HepG2 (cell line): ENCODE data around the gene WWP2. TPM values are rescaled to one million over a fixed set of nuclear protein-coding genes. Genes with fewer than 3 reads are reported as not detected.

Source experiments
- ATAC-seq: fragments of 200-7000 bp; cut with Tn5 transposase; 3 replicates; pipeline ENCODE4 v1.9.1; 2020; ENCODE audit warnings: mild to moderate bottlenecking, moderate library complexity
- BruUV-seq: library from RNA; stranded (reverse); fragments of 400-500 nt; replicated peaks from 2 replicates; lab custom pipeline; 2021; lab: Mats Ljungman, UMichigan
- CTCF ChIA-PET: fragments of 300-600 bp; formaldehyde crosslinking; extraction: SDS; loops from one replicate; lab custom pipeline; 2021; ENCODE audit warnings: low total read pairs, inconsistent platforms, low intra/inter-chr PET ratio; lab: Yijun Ruan, JAX
- POLR2A ChIA-PET: fragments of 350-600 bp; sonication (Branson Sonifier 250); formaldehyde crosslinking; loops from one replicate; lab custom pipeline; 2020; ENCODE audit warnings: antibody characterized with exemption, inconsistent platforms; lab: Yijun Ruan, JAX
- DNase-seq: peaks from one replicate; pipeline ENCODE4 v3.0.0-alpha.2; 2015; ENCODE audit warnings: low spot score
- FAIRE-seq: peaks from 3 replicates; lab custom pipeline; 2011; peaks lifted over from hg19 to GRCh38; lab: Jason Lieb, UNC
- H2AFZ ChIP-seq: one replicate; pipeline ENCODE4 v1.6.1; 2011; ENCODE audit warnings: low read length, inconsistent platforms
- H3K27ac ChIP-seq: fragments of 300-600 bp; 3 replicates; pipeline ENCODE4 v1.8.0; 2011; ENCODE audit warnings: mixed run types, mild to moderate bottlenecking, mixed read lengths, low read length, inconsistent platforms; ENCODE audit not compliant: insufficient read depth; ENCODE audit errors: extremely low read length
- H3K27me3 ChIP-seq, 2 experiments: fragments of 200-600 bp in 1 of 2; 2 replicates in 1 of 2; 3 replicates in 1 of 2; pipeline versions ENCODE4 v1.6.0 to v1.8.0; 2011; ENCODE audit warnings: low read length in 2 of 2, mild to moderate bottlenecking in 2 of 2, moderate library complexity in 2 of 2, inconsistent platforms in 1 of 2; ENCODE audit not compliant: insufficient read depth in 2 of 2, control insufficient read depth in 1 of 2
- H3K36me3 ChIP-seq, 2 experiments: fragments of 200-600 bp in 1 of 2; replicated peaks in 1 of 2; 2 replicates in 1 of 2; 3 replicates in 1 of 2; pipeline versions ENCODE4 v1.5.1 to v1.8.0; 2011; ENCODE audit warnings: low read length in 2 of 2, inconsistent platforms in 1 of 2; ENCODE audit not compliant: insufficient read depth in 2 of 2, control insufficient read depth in 1 of 2
- H3K4me1 ChIP-seq: 2 replicates; pipeline ENCODE4 v1.5.1; 2012; ENCODE audit warnings: low read length, inconsistent platforms; ENCODE audit not compliant: insufficient read depth
- H3K4me2 ChIP-seq: 2 replicates; pipeline ENCODE4 v1.6.0; 2011; ENCODE audit warnings: low read depth, low read length, inconsistent platforms
- H3K4me3 ChIP-seq, 3 experiments: fragments of 200-600 bp in 1 of 3; sonication (generic), shearing (Covaris generic) in 1 of 3; replicated peaks in 1 of 3; 2 replicates each; pipeline ENCODE4 v1.5.1; 2011 to 2016; ENCODE audit warnings: low read length in 3 of 3, inconsistent platforms in 2 of 3, low read depth in 2 of 3, mild to moderate bottlenecking in 2 of 3, control low read depth in 1 of 3, mixed read lengths in 1 of 3; ENCODE audit not compliant: insufficient read depth in 1 of 3
- H3K79me2 ChIP-seq: one replicate; pipeline ENCODE4 v1.6.1; 2011; ENCODE audit warnings: low read length, inconsistent platforms; ENCODE audit not compliant: insufficient read depth
- H3K9ac ChIP-seq: 2 replicates; pipeline ENCODE4 v1.6.0; 2011; ENCODE audit warnings: mild to moderate bottlenecking, low read depth, low read length, inconsistent platforms; ENCODE audit not compliant: insufficient read depth
- H3K9me3 ChIP-seq: 2 replicates; pipeline ENCODE4 v1.5.1; 2012; ENCODE audit warnings: mild to moderate bottlenecking, low read length
- H4K20me1 ChIP-seq: 2 replicates; pipeline ENCODE4 v1.6.0; 2011; ENCODE audit warnings: inconsistent platforms, mild to moderate bottlenecking, low read length, moderate library complexity; ENCODE audit not compliant: insufficient read depth
- CBFB ChIP-seq: sonication (generic); formaldehyde crosslinking; IDR thresholded peaks from 2 replicates; pipeline ENCODE4 v1.4.0; 2020; ENCODE audit warnings: missing genetic modification reagents
- CBX1 ChIP-seq: IDR thresholded peaks from one replicate; pipeline ENCODE4 v1.6.1; 2016; ENCODE audit warnings: antibody characterized with exemption, low read depth
- DMTF1 ChIP-seq: sonication (generic); formaldehyde crosslinking; IDR thresholded peaks from 2 replicates; pipeline ENCODE4 v1.4.0; 2020; ENCODE audit warnings: mild to moderate bottlenecking, missing genetic modification reagents
- GATAD2A ChIP-seq: IDR thresholded peaks from 2 replicates; pipeline ENCODE4 v1.6.1; 2016
- KAT8 ChIP-seq: IDR thresholded peaks from 2 replicates; pipeline ENCODE4 v1.6.1; 2016; ENCODE audit warnings: missing genetic modification reagents, missing compliant biosample characterization
- MTA3 ChIP-seq: sonication (generic); formaldehyde crosslinking; IDR thresholded peaks from 2 replicates; pipeline ENCODE4 v1.4.0; 2020; ENCODE audit warnings: missing genetic modification reagents
- MYNN ChIP-seq: sonication (generic); formaldehyde crosslinking; IDR thresholded peaks from 2 replicates; pipeline ENCODE4 v1.4.0; 2020; ENCODE audit warnings: mild to moderate bottlenecking, low read depth, missing genetic modification reagents
- NFE2L1 ChIP-seq: sonication (generic); formaldehyde crosslinking; IDR thresholded peaks from 2 replicates; pipeline ENCODE4 v1.4.0; 2020; ENCODE audit warnings: missing genetic modification reagents, mild to moderate bottlenecking, borderline replicate concordance
- NR2F2 ChIP-seq: IDR thresholded peaks from 2 replicates; pipeline ENCODE4 v1.6.1; 2012; ENCODE audit warnings: low read depth, inconsistent platforms, borderline replicate concordance
- PAWR ChIP-seq: sonication (generic); formaldehyde crosslinking; IDR thresholded peaks from 2 replicates; pipeline ENCODE4 v1.4.0; 2020; ENCODE audit warnings: missing genetic modification reagents, mild to moderate bottlenecking, borderline replicate concordance
- THYN1 ChIP-seq: sonication (generic); formaldehyde crosslinking; IDR thresholded peaks from 2 replicates; pipeline ENCODE4 v1.8.1; 2023; ENCODE audit warnings: low read depth, mild to moderate bottlenecking, moderate library complexity, missing genetic modification reagents, borderline replicate concordance
- ZBTB8A ChIP-seq: sonication (generic); formaldehyde crosslinking; IDR thresholded peaks from 2 replicates; pipeline ENCODE4 v1.4.0; 2020; ENCODE audit warnings: mild to moderate bottlenecking, low read depth, missing genetic modification reagents, borderline replicate concordance
- ZKSCAN1 ChIP-seq: fragments of 150-350 bp; IDR thresholded peaks from 2 replicates; pipeline ENCODE4 v1.6.1; 2014; ENCODE audit warnings: low read length
- ZNF383 ChIP-seq: sonication (generic); formaldehyde crosslinking; IDR thresholded peaks from 2 replicates; pipeline ENCODE4 v1.4.0; 2020; ENCODE audit warnings: missing genetic modification reagents, mild to moderate bottlenecking, borderline replicate concordance
- ZNF441 ChIP-seq: sonication (generic); formaldehyde crosslinking; IDR thresholded peaks from 2 replicates; pipeline ENCODE4 v1.7.0; 2021; ENCODE audit warnings: missing genetic modification reagents, borderline replicate concordance
- ZNF577 ChIP-seq: sonication (generic); formaldehyde crosslinking; IDR thresholded peaks from 2 replicates; pipeline ENCODE4 v1.4.0; 2020; ENCODE audit warnings: mild to moderate bottlenecking, low read depth, missing genetic modification reagents, borderline replicate concordance
- ZNF644 ChIP-seq: IDR thresholded peaks from 2 replicates; pipeline ENCODE4 v1.6.1; 2016; ENCODE audit warnings: low read depth
- ZNF766 ChIP-seq: sonication (generic); formaldehyde crosslinking; IDR thresholded peaks from 2 replicates; pipeline ENCODE4 v1.5.0; 2020; ENCODE audit warnings: missing genetic modification reagents, borderline replicate concordance
- WGBS: methylation state at CpG from one replicate; pipeline ENCODE4 v1.1.6; 2017; ENCODE audit warnings: low lambda C conversion rate; 5-methylcytosine and 5-hydroxymethylcytosine counted together
- in situ Hi-C: cut with HindIII; loops from 2 replicates; pipeline ENCODE4 v1.10.0; 2017; ENCODE audit warnings: low pct_unique_long_range_greater_than_20kb; ENCODE audit not compliant: extremely low pct_ligation_motif_present
- intact Hi-C: fragments of 100-400 bp; cut with micrococcal nuclease; formaldehyde crosslinking; loops from one replicate; pipeline ENCODE4 v1.10.0; 2022; ENCODE audit not compliant: unreplicated experiment
- polyA plus RNA-seq, 8 experiments: library from polyadenylated mRNA; depleted of rRNA in 3 of 8; stranded (reverse) in 7 of 8; unstranded in 1 of 8; fragments of >200 nt; fragmentation: Illumina TruSeq in 4 of 8; extraction: Trizol in 4 of 8; gene quantifications; 2 replicates each; pipeline versions ENCODE4 v1.2.1 to v1.2.3, GENCODE V29; 2011 to 2016; ENCODE audit warnings: low read depth in 4 of 8, missing spikeins in 1 of 8, mixed read lengths in 1 of 8; ENCODE audit not compliant: insufficient read depth in 1 of 8
- total RNA-seq, 5 experiments: library from RNA; depleted of rRNA; stranded (reverse); fragments of >200 nt; fragmentation: Illumina TruSeq; extraction: Trizol; gene quantifications; 2 replicates each; pipeline ENCODE4 v1.2.3, GENCODE V29; 2016; ENCODE audit warnings: low read depth in 1 of 5

WWP2 gene
- total and polyA plus RNA-seq, 2 of the 13 experiments (the other 11 are each of a cell fraction or from before 2014, with no cell fraction given) = 11.4 to 28.2 TPM

- Histone ChIP-seq H3K79me2 (no peaks in the 10 kb centered on the region), H3K4me3 (no peak overlapping the region), H2AFZ (no peak overlapping the region), H3K27me3 (no peaks in the 10 kb centered on the region), H3K9ac (no peak overlapping the region), H3K4me2 (no peak overlapping the region), H3K4me1 (no peaks in the 10 kb centered on the region), H3K36me3 (peaks cover 58 to 85% of the 10 kb centered on the region in 2 experiments), H4K20me1 (no peaks in the 10 kb centered on the region), H3K9me3 (no peaks in the 10 kb centered on the region), H3K27ac (no peak overlapping the region)
- POLR2A ChIA-PET = no interaction called here
- intact Hi-C loops = no loop called here
- CTCF ChIA-PET = no interaction called here
- TF ChIP-seq CBX1 (no peak), ZKSCAN1 (no peak), GATAD2A (CRISPR knock-in tag) (no peak), NFE2L1 (CRISPR knock-in tag) (no peak), NR2F2 (no peak), MYNN (no peak), PAWR (no peak), KAT8 (CRISPR knock-in tag) (no peak), ZNF441 (CRISPR knock-in tag) (no peak), ZNF383 (no peak), THYN1 (CRISPR knock-in tag) (no peak), ZNF644 (CRISPR knock-in tag) (no peak), ZNF766 (CRISPR knock-in tag) (no peak), MTA3 (no peak), CBFB (no peak), DMTF1 (no peak), ZNF577 (CRISPR knock-in tag) (no peak), ZBTB8A (CRISPR knock-in tag) (no peak)
- ATAC-seq (no peak), DNase-seq (no peak), FAIRE-seq (no peak)
- in situ Hi-C loops = no loop called here
- WGBS = 96% methylated on average over 10 of the region's 10 CpGs
- BruUV-seq = no TSS peak
Observed at GRCh38 chr16:69935740-69936139, 173.6 kb downstream of the WWP2 start.
